Measurements from ENCODE around the gene ICOS. TPM values are rescaled to one million over a fixed set of nuclear protein-coding genes. Genes with fewer than 3 reads are reported as not detected.

Gene ICOS, protein sequence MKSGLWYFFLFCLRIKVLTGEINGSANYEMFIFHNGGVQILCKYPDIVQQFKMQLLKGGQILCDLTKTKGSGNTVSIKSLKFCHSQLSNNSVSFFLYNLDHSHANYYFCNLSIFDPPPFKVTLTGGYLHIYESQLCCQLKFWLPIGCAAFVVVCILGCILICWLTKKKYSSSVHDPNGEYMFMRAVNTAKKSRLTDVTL
- polyA plus RNA-seq (2014; cell fraction: cytosol; rRNA removed): not detected in 2 replicates
- not detected in 2 replicates for polyA plus RNA-seq (2014; cell fraction: nucleus; rRNA removed)

DNA sequence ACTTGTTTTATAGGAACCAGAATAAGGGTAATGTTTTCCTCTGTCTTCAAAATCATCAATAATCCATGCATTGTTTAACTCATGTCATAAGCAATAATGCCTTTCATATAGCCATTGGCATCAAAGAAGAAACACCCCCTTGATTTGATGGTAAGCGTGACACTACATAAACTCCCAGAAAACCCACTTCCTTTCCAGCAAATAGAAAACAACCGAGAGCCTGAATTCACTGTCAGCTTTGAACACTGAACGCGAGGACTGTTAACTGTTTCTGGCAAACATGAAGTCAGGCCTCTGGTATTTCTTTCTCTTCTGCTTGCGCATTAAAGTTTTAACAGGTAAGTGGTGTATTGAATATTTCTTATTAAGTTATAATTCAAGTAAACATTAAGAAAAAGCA, at the start of gene ICOS:
ICOS (plus strand) TSS at position 229 of the 400 bp plus-strand sequence; CDS start at position 281, 52 bp downstream.
- no peak for DNase-seq (ENCODE audit: low spot score)

DNA sequence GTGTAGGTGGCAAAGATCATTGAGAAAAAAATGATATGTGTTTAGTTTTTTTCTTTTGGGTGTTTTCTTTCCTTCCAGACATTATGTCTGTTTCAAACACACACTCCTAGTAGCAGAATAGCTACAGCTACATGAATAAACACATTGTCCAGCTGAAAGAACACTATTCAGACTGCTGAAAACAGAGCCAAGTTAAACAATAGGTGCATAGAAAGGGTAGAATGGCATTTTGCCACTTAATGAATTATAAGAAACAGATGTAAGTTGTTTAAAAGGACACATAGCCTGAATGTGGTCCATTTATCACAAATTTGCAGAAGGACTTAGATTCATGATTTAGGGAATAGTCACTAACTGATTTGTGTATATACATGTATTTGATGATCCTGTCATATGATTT, 48.9 kb upstream of the ICOS start:
- no peak for DNase-seq (ENCODE audit: low spot score)

DNA sequence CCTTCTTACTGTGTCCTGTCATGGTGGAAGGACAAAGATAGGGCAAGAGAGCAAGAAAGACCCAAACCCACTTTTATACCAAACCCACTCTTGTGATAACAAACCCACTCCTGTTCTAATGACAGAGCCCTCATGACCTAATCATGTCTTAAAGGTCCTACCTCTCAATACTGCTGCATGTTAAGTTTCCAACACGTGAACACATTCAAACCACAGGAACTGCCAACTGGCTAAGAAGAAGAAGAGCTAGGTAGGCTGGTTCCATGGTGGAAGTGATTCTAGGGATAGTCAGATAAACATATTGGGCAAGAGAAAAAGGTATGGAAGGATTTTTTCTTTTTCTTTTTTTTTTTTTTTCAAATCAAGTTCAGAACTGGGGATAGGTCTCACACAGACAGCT, 47.0 kb upstream of the ICOS start:
- no peak for DNase-seq (ENCODE audit: low spot score)

DNA sequence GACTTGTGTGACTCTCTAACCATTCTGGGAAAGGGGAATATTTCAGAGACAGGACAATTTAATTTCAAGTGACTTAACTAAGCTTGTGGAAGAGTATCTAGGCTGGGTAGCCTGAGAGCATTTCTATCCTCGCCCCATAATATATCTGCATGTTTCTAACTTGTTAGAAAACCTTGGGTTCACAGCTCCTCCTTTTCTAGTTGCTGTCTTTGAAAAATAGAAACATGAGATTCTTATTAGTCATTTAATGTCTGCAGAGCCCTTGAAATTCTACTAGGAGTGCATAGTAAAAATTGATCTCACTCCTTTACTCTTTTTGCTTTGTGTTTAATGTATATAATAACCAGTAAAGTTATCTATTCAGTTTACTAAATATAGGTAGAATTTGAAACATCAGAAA, 46.6 kb upstream of the ICOS start:
- DNase-seq (ENCODE audit: low spot score): no peak

DNA sequence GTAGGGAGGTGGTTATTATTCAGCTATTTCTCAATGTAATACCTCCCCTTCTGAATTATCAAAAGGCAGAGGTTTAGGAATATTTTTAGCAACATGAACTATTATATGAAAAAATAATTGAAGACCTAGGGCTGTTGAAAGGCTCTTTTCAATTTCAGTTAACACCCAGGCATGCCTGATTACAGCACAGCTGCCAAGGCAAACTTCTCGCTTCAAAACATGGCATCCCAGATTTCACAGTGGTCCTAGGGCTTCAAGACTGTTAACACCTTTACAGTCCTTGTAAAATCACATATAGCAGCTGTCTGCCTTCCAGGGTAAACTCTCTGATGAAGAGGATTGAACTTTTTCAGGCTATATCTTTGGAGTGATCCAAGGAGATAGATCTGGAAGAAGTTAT, 45.8 kb upstream of the ICOS start:
- DNase-seq (ENCODE audit: low spot score): no peak

DNA sequence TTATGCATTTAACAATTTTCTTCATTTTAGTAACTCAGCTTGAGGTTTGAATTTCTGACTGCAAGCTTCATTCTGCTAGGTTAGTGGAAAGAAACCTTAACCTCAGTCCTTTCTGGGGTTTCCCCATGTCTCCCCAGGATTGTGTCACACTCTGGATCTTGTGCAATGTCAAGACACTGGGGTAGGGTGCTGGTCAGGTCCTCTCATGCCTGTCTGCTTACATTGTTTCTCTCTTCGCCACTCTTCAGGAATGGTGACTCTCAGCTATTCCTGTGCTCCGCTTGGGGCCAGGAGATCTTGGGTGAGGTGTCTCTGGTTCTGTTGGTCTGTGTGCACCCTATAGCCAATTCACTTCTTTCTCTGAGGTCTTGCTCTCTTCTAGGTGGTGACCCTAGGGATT, 45.1 kb upstream of the ICOS start:
- DNase-seq (ENCODE audit: low spot score): no peak

DNA sequence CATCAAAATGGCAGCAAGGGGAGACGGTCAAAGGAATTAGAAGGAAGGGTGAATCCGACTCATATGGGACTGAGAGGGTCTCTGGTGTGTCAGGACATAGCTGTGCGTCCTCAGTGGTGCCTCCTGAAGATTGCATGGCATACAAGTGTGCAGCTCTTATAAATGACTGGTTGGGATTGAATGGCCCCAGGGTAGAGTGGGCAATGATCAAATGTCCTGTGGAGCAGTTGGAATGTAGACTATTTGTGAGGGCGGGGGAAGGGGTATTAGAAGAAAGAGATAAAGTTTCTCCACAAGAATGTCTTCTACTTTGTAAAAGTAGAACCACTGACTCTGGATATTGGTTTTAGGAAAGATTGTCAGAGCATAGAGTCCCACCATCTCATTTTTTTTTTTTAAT, 44.4 kb upstream of the ICOS start:
- DNase-seq (ENCODE audit: low spot score): no peak

DNA sequence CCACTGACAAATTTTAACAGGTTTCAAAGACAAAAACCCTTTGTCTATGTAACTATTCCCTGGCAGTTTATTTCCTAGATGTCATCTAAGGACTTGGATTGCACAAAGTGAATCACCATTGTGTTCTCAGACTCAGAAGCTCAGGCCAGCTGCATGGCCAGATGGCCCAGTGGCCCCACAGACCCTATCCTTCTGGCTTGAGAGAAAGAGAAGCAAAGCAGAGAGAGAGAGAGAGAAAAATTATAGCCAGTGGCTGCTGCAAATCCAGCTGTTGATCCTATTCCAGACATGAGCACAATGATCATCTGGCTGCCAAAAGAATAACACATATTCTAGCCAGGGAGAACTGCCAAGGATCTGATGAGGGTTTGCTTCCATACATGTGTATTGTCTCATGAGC, 43.2 kb upstream of the ICOS start:
- DNase-seq (ENCODE audit: low spot score): no peak

DNA sequence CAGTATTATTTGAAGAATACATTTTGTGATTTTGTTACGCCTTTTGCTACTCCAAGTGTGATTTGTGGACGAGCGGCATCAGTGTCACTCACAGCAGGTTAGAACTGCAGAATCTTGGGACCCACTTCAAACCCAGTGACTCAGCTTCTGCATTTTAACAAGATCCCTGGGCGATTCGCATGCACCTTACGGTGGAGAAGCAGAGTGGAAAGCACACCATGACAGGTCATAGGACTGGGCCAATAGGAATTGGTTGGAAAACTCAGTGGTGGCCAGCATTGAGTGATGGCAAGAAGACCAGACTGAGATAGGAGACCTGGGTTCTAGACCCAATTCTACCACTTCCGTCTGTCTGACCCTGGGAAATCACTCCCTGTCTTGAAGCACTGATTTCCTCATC, 42.7 kb upstream of the ICOS start:
- no peak for DNase-seq (ENCODE audit: low spot score)

DNA sequence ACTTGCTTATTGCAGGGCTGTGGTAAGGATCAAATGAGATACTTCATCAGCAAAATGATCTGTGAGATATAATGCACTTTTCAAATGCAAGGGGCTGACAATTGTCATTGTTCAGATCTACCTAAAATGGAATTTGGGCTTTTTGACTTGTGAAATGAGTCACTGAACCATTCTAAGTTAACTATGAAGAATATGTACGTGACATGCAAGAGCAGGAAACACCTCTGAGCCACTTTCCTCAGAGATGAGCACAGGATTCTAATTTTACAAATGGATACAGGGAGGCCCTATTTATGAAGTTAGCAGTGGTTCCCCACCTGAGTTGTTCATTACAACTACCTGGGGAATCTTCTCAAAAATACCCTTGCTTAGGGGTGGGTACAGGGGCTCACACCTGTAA, 42.3 kb upstream of the ICOS start:
- DNase-seq (ENCODE audit: low spot score): no peak

DNA sequence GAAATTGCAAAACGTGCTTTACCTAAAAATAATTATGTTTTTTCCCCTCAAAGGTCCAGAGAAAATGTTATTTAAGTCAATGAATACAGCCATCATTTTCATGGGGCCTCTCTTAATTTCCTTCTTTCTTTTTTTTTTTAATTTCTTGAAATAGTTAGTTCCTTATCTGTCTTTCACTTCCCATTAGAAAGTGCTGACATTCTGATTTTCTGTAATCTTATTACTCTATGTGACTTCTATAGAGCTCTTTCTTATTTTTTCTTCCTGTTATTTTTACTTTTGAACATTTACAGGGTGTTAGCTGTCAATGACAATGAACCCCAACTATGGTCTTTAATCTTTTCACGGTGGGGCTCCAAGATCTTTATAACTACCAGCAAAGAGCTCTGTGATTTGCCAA, 39.0 kb upstream of the ICOS start:
- no peak for DNase-seq (ENCODE audit: low spot score)

DNA sequence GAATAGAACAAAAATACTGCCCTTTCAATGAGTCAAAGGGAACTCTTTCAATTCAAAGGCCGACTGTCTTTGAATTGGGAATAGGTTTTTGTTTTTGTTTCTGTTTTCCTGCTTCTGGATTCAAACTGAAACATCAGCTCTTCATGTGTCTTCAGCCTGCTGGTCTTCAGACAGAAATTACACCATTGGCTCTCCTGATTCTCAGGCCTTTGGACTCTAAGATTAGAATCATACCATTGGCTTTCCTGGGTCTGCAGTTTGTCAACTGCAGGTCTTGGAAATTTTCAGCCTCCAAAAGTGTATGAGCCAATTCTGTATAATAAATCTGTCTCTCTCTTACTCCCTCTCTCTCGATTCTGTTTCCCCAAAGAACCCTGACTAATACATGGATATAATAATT, 37.9 kb upstream of the ICOS start:
- DNase-seq (ENCODE audit: low spot score): no peak

DNA sequence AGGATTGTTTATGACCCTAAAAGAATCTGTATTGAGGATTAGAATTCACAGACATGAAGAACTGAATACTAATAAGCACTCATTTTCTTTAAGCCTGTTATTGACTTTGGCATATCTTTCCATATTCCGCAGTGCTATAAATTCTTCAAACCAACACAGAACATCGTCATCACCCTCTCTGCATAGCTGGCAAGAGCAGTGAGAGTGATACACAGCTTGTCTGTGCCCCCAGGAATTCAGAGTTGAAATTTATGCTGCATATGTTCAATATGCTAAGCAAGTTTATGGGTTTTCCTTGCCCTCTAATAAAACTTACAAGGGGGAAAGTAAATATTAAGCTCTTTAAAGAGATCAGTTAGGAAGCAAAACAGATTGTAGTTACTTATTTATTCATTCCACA, 36.3 kb upstream of the ICOS start:
- DNase-seq (ENCODE audit: low spot score): no peak

DNA sequence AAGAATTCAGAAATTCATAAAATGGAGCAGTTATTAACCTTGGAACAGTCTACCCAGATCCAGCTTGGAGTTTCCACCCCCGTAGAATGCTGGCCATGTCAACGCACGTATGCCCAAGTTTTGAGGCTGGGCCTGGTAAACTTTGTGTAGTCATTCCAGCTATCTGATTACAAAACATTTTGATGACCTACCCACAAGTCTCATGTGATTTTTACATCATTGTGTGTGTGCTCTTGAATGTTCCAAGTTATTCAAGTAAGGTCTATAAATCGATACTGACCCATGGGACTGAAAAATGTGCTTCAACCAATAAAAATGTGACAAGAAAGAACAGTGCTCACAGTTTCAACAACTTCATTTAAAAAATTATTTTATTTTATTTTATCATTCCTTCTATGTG, 32.5 kb upstream of the ICOS start:
- DNase-seq (ENCODE audit: low spot score): no peak

DNA sequence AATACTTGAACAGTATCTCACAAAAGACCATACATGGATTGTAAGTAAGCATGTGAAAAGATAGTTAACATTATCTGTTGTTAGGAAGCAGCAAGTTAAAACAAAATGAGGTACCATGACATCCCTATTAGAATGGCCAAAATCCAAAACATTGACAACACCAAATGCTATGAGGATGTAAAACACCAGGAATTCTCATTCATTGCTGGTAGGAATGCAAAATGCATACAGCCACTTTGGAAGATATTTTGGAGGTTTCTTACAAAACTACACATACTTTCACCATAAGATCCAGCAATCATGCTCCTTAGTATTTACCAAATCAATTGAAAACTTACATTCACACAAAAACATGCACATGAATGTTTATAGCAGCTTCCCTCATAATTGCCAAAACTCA, 30.9 kb upstream of the ICOS start:
- no peak for DNase-seq (ENCODE audit: low spot score)

DNA sequence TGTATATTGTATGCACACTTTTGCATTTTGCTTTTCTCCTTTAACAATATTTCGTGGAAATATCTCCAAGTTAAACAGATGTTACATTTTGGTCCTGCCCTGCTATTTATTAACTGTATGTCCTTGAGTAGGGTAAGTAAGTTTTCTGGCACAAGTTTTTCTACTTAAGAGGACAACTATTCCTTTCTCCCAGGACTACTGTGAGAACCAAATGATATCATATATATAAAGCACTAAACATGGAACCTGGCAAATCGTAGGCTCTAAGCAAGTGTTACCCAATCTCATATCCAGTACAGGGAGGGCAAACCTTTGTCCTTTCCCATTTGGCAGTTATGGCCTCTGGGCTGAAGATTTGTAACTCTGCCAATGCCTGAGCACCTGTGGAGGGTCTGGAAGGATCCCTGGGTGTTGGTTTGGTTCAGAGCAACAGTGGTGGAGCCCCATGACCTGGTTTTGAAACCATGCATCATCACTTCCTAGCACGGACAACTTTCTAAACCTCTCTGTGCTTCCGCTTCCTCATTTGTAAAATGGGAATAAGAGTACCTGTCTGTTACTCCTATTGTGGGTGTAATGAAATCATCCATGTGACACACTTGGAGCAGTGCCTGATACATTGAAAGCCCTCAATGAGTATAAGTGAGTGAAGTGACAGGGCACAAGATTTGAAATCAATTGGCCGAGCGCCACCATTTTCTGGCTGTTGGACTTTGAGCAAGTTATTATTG, 28.3 kb upstream of the ICOS start:
- DNase-seq (ENCODE audit: low spot score): no peak

DNA sequence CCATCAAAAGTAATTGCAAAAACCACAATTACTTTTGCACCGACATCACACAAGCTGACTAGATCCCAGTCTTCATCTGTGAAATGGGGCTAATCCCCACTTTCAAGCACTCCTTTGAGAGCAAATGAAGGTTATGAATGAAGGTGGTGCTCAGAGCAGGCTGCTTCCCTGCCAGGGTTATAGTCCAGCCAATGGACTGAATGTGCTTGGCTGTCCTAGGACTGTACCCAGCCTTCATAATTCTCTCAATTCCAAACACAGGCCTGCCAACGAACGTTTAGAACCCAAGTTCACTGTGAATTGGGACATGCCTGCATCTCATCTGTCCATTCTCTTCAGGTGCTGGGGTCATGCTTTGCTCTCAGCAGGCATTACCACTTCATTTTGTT, 27.8 kb upstream of the ICOS start:
- no peak for DNase-seq (ENCODE audit: low spot score)

DNA sequence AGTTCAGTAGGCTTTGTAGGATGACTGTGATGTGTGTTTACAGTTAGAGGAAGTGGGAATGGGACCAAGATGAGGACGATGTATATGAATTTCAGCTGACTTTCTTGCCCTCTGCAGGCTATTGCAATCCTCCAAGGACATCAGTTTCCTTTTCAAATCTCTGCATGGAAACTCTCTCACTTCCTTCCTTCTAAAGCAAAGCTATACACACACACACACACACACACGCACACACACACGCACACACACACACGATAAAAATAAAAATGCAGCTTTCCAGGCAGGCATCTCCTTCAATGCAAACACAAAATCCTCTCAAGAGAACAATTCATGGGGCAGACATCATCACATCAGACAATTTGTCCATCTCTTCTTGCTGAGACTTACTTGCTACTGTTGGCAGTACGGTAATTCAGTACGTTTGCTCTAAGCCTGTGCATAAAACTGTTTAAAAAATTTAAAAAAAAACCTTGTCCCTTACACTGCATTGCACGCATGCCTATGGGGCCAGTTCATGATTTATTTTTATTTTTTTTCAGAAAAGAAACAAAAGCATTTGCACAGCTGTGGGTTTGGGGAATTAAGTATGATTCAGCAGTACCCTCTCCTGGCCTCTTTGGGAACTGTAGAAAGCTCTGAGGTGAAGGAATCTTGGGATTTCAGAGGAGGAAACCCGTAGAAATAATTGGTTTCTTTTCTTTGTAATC, 27.1 kb upstream of the ICOS start:
- peak; percentile 29 for DNase-seq (ENCODE audit: low spot score)

DNA sequence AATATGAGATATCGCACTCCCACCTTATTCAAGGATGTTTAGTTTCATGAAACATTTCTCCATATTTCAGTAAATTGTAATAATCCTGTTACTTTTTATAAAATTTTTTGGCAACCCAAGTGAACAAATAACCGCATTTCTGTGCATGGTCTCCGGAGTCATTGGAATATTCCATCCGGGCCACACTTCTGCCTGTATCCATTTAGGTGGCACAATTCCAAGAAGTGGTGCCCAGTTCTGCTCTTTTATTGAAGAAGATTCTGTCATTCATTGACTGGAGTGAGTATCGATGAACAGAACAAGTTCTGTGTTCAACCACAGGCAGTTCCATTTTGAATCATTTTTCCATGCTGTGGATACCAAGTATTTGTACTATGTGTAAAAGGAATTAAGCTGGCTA, 26.6 kb upstream of the ICOS start:
- no peak for DNase-seq (ENCODE audit: low spot score)

DNA sequence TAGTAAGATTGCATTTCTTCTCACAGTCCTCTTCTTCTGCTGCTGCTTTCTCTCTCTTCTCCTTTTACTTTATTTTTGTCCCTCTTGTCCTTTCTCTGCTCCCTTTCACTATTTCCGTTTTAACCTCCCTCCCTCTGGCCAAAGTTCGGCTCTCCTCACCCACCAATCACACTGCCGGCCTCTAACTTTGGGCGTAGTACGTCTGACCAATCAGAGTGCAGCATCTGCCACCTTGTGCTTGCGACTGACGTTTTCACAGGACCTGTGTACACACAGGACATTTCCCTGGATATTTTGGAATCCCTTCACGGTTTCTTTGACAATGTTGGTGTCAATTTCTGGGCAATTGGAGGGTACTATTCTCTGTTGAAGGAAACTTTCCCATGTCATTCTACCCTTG, 22.6 kb upstream of the ICOS start:
- peak; percentile 31 for DNase-seq (ENCODE audit: low spot score)

DNA sequence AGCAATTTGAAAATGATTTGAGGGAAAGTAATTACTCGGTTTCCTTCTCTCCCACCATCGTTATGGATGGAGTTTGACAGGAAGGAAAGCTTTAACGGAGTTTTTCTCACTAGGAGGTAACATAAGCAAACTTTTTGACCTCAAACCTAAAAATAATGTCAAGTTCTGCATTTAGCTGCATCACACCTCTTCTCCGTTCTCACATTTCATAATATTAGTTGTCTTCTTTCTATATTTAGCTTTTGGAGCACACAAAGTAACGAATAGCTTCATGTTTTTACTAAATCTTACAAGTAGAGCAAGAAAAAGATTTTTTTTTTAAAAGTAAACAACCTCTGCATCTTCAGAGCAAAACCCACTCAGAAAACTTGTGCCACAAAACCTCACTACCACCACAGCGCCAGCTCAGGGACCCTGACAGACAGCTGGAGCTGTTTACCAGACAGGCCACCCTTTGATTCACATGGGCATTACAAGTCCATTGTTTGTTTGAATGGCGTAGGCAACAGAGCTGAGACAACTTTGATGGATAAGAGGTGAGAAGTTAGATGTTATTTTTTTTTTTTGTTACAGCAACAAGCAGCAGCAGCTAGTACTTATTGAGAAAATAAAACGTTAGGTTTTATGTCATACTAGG, 21.9 kb upstream of the ICOS start:
- no peak for DNase-seq (ENCODE audit: low spot score)

DNA sequence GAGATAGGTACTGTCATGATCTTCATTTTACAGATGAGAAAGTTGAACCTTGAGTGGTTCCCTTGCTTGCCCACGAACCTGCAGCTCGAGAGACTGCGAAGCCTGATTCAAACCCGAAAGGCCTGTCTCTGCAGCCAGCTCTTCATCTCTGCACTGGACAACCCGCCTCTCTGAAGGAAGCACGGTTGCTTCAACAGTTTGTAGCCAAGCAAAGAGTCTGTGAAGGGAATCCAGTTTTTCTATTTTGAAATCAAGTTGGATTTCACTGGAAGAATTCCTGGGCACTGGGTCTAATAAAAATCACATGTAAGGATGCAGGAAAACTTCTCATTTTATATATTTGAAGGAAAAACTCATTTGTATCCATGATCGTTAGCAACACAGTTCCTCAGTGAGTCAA, 21.3 kb upstream of the ICOS start:
- no peak for DNase-seq (ENCODE audit: low spot score)
